Glomerular endothelial cell (primary cell): Measurements from ENCODE around the gene SDR9C7. TPM values are rescaled to one million over a fixed set of nuclear protein-coding genes. Genes with fewer than 3 reads are reported as not detected.
"Not testable (repeated sequence)": the region's sequence is repeated elsewhere in the genome, so short reads cannot be mapped to it uniquely, and the experiment has no call there.

Experiments
- DNase-seq: peaks from one replicate; pipeline ENCODE4 v3.0.0-alpha.2; 2011; ENCODE audit warnings: low read depth, low spot score; ENCODE audit errors: extremely low read depth
- total RNA-seq: library from RNA; depleted of rRNA; stranded (reverse); fragments of >200 nt; gene quantifications from 2 replicates; pipeline ENCODE4 v1.2.3, GENCODE V29; 2015

The SDR9C7 gene
- not detected in 2 replicates for total RNA-seq

DNA sequence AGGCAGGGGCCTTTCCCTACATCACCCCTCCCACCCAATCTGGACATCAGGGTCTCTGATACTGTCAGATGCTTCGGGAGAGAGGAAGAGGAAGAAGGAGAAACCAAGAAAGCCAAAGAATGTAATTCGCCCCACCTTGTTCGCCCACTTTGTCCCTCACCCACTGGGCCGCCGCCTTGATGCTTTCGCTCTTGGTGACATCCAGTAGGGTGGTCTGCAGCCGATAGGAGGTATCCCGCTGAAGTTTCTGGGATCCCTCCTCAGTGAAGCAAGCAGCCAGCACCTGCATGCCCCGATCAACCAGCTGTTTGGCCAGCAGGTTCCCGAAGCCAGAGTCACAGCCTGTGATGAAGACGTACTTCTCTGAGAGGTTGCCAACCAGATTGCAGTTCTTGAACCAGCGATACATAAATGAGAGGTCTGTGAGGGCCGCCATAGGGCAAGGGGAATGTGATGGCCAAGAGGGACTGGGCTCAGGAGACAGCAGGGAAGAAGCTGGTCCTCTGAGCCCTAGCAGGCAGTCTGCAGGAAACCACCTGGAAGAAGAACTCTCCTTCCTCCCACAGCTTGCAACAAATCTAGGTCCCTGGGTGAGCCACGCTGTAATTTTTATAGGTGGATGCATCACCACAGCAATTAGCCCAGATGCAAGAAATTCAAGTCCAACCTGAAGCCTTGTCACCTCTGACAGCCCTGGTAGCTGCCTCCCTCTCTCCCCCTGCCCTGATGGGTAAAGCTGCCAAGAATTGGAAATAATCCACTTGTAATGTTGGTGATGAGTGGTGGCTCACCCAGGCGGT lies at the start of gene SDR9C7:
Gene SDR9C7 (minus strand): TSS at position 583 of the 800 bp plus-strand sequence. CDS start 147 bp downstream, at position 436.
- DNase-seq = no peak

- DNase-seq = no peak
These were observed 49.2 kb upstream of the SDR9C7 start for GRCh38 chr12:56983386-56983785.

DNA sequence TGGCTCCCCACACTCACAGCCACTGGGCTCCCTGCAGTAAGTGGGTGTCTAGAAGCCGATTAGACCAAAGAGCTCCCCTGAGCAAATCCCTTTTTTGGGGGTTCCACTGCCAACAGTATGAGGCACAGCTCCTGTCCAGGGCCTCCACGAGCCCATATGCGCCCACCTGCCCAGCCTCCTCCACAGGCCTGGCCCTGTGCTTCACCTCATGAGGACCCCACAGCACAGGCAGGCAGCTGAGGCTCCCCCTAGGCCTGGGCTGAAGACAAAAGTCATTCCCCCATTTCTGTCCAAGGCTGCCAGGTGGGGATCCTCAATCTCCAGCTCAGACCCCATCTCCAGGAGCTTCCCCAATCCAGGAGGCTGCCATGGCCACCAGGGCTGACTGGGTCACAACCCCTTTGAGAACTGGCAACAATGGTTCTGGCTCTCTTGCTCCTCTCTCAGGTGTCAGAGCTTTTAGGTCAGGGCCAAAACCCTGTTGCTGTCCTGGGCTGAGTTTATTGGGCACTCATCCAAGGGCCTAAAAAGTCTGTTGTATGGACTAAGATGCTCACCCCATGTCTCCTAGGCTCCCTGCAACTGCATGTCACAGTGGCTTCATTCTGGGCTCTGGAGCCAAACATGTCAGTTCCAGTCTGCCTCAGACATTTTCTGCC lies 48.5 kb upstream of the SDR9C7 start:
- not testable (repeated sequence) for DNase-seq

DNA sequence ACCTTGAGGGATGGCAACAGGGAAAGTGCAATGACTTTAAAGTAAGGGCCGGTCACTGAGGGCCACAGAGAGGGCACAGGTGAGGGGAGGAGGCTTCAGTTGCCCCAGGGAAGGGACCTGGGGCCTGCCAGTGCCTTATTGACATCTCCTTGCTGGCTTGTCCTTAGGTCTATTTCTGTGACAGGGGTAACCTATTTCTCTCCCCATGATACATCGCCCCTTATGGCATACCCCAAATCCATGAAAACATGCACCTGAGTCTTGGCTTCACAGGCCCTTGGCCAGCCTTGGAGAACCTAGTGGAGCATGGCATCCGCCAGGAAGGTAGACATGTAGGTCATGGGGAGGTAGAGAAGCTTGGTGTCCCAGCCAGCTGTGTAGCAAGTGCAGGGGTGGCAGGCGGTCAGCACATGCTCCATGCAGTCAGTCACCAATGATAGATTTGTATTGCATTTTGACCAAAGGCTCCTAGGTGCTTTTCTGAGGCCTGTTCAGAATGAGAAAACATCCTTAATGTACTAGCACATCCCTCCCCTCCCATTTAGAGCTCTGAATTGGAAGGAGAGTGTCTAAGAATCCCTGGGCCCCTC lies 46.8 kb upstream of the SDR9C7 start:
- DNase-seq = no peak

- DNase-seq = no peak
These were observed 46.1 kb upstream of the SDR9C7 start for GRCh38 chr12:56980268-56980667.

DNA sequence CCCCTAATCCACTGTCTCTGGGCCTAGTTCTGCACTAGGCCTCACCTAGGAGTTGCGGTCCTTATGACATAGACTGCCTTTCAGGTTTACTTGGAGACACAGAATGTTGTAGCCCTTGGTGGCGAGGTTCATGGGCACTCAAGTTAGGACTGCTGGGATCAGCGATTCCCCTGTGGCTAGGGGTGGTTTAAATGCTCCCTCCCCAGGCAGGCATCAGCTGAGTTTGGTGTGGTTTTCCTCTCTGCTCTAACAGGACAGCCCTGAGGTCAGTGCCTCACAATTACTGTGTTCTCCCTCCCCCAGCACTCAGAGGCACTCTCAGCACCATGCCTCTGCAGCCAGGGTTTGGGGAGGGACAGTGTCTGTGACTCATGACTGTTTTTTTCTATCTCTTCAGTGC lies 45.4 kb upstream of the SDR9C7 start:
- DNase-seq = no peak

DNA sequence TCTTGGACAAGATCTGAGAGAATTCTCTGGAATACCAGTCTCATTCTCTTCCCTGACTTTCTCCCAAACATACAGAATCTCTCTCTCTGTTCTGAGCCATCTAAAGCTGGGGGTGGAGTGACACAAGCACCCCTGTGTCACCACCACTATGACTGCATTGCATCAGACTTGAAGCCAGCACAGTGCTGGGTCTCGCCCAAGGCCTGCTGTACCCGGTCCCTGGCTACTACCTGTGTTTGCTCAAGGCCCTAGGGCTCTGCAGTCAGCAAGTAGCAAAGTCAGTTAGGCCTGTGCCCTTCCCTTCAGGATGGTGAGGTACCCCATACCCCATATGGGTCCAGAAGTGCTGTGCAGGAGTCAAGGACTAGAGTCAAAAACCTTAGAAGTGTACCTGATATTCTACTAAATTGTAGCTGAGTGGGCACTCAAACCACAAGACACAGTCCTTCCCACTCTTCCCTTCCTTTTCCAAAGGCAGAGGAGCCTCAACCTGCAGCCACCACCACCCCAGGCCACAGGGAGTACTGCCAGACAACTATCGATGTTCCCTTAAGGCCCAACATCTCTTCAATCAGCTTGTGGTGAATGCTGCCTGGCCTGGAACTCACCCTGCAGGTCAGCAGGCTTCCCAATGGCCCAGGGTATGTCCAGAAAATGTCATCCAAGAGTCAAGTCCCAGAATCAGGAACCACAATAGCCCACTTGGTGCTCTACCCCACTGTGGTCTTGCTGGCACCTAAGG lies 44.4 kb upstream of the SDR9C7 start:
- DNase-seq = no peak

- DNase-seq = not testable (repeated sequence)
These were observed 43.2 kb upstream of the SDR9C7 start for GRCh38 chr12:56977361-56977760.

DNA sequence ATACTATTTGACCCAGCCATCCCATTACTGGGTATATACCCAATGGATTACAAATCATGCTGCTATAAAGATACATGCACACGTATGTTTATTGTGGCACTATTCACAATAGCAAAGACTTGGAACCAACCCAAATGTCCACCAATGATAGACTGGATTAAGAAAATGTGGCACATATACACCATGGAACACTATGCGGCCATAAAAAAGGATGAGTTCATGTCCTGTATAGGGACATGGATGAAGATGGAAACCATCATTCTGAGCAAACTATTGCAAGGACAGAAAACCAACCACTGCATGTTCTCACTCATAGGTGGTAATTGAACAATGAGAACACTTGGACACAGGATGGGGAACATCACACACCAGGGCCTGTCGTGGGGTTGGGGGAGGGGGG lies 40.0 kb upstream of the SDR9C7 start:
- DNase-seq = not testable (repeated sequence)

DNA sequence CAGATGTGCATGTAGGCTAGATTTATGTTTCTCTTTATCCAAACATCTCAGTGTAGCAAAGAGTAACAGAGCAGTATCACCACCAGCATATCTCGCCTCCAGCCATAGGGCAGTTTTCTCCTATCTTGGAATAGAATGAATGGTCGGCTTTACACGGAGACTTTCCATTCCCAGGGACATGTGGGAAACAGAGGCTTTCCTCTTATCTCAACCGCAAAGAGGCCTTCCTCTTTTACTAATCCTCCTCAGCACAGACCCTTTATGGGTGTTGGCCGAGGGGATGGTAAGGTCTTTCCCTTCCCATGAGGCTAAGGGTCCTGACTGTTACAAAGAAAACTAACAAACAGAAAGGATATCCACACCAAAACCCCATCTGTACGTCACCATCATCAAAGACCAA lies 34.7 kb upstream of the SDR9C7 start:
- DNase-seq = not testable (repeated sequence)

- DNase-seq = not testable (repeated sequence)
These were observed 31.9 kb upstream of the SDR9C7 start for GRCh38 chr12:56965997-56966642.

- not testable (repeated sequence) for DNase-seq
These were observed 30.9 kb upstream of the SDR9C7 start for GRCh38 chr12:56965124-56965523.

GRCh38 chr12:56963557-56963956 lies 29.3 kb upstream of the SDR9C7 start:
- not testable (repeated sequence) for DNase-seq

- DNase-seq = not testable (repeated sequence)
These were observed 28.0 kb upstream of the SDR9C7 start for GRCh38 chr12:56962247-56962646.

GRCh38 chr12:56958422-56958821 lies 24.2 kb upstream of the SDR9C7 start:
- DNase-seq = no peak

DNA sequence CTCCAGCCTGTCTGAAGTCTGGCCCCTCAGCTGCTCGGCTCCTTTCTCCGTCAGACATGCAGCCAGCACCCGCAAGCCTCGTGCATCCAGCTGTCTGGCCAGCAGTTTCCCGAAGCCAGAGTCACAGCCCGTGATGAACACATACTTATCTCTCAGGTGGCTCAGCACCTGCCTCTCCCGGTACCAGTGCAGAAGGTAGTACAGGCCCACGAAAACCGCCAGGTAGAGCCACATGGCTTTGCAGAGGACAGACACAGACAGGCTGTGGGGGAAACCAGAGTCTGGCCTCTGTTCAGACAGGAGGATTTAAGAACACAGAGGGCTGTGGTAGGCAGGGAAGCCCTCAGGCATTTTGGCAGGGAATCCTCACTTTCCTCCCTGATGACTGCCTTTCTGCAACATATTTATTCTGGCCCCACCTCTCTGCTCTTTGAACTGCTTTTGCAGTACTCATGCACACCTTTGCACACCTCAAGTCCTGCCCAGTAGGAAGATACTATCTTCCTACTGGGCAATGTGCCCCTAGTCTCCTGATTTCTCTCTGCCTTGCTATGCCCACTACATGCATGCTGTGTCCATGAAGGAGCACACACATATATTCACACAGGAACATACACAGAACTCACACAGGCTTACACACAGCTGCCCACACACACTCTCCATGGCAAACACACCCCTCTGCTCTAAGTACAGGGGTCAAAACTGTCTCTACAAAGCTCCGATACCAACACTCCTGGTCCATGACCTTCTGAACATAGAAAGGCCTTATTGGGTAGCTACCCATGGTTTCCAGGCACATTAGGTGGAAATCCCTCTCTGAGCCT lies 23.2 kb upstream of the SDR9C7 start, which contains the start of gene RDH16:
Gene RDH16 (minus strand): TSS at position 380 of the 824 bp plus-strand sequence. CDS start 146 bp downstream, at position 234.
- DNase-seq = no peak

GRCh38 chr12:56955631-56956256 lies 21.5 kb upstream of the SDR9C7 start:
- DNase-seq = no peak

DNA sequence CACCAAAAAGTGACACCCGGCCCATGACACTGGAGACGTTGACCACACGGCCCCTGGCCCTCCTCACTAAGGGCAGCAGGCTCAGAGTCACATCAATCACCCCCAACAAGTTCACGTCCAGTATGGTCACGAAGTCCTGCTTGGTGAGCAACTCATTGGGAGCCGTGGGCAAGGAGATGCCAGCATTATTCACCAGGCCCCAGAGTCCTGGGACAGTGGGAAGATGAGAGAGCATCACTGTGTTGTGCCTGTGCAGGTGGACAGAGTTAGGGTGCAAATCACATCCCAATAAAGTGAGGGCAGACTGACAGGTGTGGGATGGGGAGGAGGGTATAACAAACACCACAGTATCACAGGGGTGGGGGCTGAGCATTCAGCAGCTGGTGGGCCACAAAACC lies 20.7 kb upstream of the SDR9C7 start:
- DNase-seq = no peak
